Activated CD4-positive, alpha-beta T cell treated with anti-CD3 and anti-CD28 coated beads for 36 hours (primary cell): Measurements from ENCODE around the gene RSPO4. TPM values are rescaled to one million over a fixed set of nuclear protein-coding genes. Genes with fewer than 3 reads are reported as not detected.

Experiments used
- ATAC-seq: fragments of 200-7000 bp; cut with Tn5 transposase; one replicate; pipeline ENCODE4 v1.10.0; 2021; ENCODE audit warnings: mild to moderate bottlenecking, moderate library complexity
- CTCF ChIA-PET: fragments of 350-600 bp; sonication (Branson Sonifier 250); formaldehyde crosslinking; loops from one replicate; lab custom pipeline; 2021; ENCODE audit warnings: antibody characterized with exemption; lab: Charles Lee
- POLR2A ChIA-PET: fragments of 350-600 bp; sonication (Branson Sonifier 250); formaldehyde crosslinking; loops from one replicate; lab custom pipeline; 2021; ENCODE audit warnings: antibody characterized with exemption, inconsistent platforms; lab: Charles Lee
- DNase-seq: peaks from one replicate; pipeline ENCODE4 v3.0.0-alpha.2; 2020
- H3K27ac Mint-ChIP-seq: one replicate; pipeline ENCODE4 v1.8.0; 2021; ENCODE audit warnings: mixed read lengths
- H3K27me3 Mint-ChIP-seq: one replicate; pipeline ENCODE4 v1.8.0; 2021; ENCODE audit warnings: mixed read lengths
- H3K36me3 Mint-ChIP-seq: one replicate; pipeline ENCODE4 v1.8.0; 2021; ENCODE audit warnings: low read depth, mixed read lengths
- H3K4me1 Mint-ChIP-seq: one replicate; pipeline ENCODE4 v1.8.0; 2021; ENCODE audit warnings: mixed read lengths
- H3K4me3 Mint-ChIP-seq: one replicate; pipeline ENCODE4 v1.8.0; 2021; ENCODE audit warnings: mild to moderate bottlenecking, moderate library complexity, mixed read lengths
- H3K9me3 Mint-ChIP-seq: one replicate; pipeline ENCODE4 v1.8.0; 2021; ENCODE audit warnings: low read depth, mixed read lengths
- intact Hi-C, 2 experiments: fragments of 100-400 bp; cut with DNase I in 1 of 2; cut with micrococcal nuclease in 1 of 2; formaldehyde crosslinking; loops; one replicate each; pipeline versions ENCODE4 v1.14.2 to v1.15.1; 2022 to 2024; cut with DNase I, micrococcal nuclease
- total RNA-seq, 2 experiments: library from RNA; stranded (reverse); gene quantifications; one replicate each; pipeline ENCODE4 v1.2.3, GENCODE V29; 2021

Gene RSPO4
- total RNA-seq, 2 experiments from 2014 or later: not detected

DNA sequence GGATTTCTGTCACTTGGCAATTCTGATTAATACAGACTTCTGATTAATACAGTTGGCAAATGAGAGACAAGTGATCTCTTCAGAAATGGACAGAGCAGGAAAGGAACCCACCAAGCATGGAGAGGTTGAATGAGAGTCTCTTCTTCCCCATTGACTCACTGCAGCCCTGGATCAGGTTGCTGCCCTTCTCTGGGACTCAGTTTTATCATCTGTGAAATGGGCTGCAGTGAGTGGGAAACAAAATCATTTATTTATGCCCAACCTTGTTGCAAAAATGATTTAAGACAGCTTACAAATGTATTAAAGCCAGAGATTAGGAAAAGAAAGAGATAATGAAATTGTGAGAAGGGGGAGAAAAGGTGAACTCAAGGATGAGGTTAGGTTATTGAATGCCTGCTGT, 20.8 kb upstream of the RSPO4 start:
- no peak overlapping the region for H3K4me3 Mint-ChIP-seq
- ChIA-PET POLR2A (no interaction called here), CTCF (no interaction called here)
- DNase-seq: no peak
- intact Hi-C loops: no loop called here
- H3K27me3 Mint-ChIP-seq: peaks cover 2% of the 10 kb centered on the region
- H3K4me1 Mint-ChIP-seq: no peaks in the 10 kb centered on the region
- H3K27ac Mint-ChIP-seq: no peak overlapping the region
- H3K36me3 Mint-ChIP-seq: no peaks in the 10 kb centered on the region
- H3K9me3 Mint-ChIP-seq: no peaks in the 10 kb centered on the region
- no peak for ATAC-seq

DNA sequence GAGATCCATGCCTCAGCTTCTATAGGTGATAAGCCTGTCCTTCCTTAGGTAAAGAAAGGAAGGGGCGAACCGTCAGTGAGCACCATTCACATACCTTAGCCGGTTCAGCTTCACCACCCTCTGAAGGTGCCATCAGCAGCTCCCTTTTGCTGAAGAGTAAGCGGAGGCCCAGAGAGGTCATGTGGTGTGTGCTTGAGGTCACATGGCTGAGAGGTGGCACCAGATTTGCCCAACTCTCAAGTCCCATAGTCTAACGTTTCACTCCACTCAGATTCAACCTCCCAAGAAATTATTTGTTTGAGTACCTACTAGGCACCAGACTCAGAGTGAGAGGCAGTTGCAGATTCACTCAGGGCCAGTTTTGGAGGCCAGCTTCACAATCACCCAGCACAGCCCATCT, 18.5 kb upstream of the RSPO4 start:
- ATAC-seq: no peak
- no peaks in the 10 kb centered on the region for H3K36me3 Mint-ChIP-seq
- no peak overlapping the region for H3K27ac Mint-ChIP-seq
- H3K4me3 Mint-ChIP-seq: no peak overlapping the region
- intact Hi-C loops: no loop called here
- H3K4me1 Mint-ChIP-seq: no peaks in the 10 kb centered on the region
- H3K9me3 Mint-ChIP-seq: no peaks in the 10 kb centered on the region
- no peaks in the 10 kb centered on the region for H3K27me3 Mint-ChIP-seq
- ChIA-PET CTCF (interaction anchor here (0.7 kb wide), 1 partner anchor 44 kb away, joined by 4 read pairs; no protein-coding TSS in a partner anchor), POLR2A (no interaction called here)
- DNase-seq: no peak

DNA sequence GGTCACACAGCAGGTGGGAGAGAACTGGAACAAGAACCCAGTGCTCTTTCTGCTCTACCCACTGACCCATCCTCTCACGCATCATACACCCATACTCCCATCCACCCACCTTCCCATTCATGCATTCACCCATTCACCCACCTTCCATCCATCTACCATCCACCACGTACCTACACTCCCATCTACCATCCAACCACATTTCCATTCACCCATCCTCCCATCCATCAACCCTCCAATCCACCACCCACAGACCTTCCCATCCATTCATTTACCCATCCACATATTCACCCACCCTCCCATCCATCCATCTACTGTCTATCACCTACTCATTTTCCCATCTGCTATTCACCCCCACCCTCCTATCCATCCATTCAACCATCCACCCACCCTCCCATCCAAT, 17.2 kb upstream of the RSPO4 start:
- no peaks in the 10 kb centered on the region for H3K4me1 Mint-ChIP-seq
- ChIA-PET POLR2A (interaction anchor here (0.7 kb wide), 1 partner anchor 374 kb away, joined by 3 read pairs; no protein-coding TSS in a partner anchor), CTCF (no interaction called here)
- ATAC-seq (no peak), DNase-seq (no peak)
- no peaks in the 10 kb centered on the region for H3K9me3 Mint-ChIP-seq
- intact Hi-C loops: no loop called here
- no peaks in the 10 kb centered on the region for H3K27me3 Mint-ChIP-seq
- no peak overlapping the region for H3K27ac Mint-ChIP-seq
- no peak overlapping the region for H3K4me3 Mint-ChIP-seq
- no peaks in the 10 kb centered on the region for H3K36me3 Mint-ChIP-seq

DNA sequence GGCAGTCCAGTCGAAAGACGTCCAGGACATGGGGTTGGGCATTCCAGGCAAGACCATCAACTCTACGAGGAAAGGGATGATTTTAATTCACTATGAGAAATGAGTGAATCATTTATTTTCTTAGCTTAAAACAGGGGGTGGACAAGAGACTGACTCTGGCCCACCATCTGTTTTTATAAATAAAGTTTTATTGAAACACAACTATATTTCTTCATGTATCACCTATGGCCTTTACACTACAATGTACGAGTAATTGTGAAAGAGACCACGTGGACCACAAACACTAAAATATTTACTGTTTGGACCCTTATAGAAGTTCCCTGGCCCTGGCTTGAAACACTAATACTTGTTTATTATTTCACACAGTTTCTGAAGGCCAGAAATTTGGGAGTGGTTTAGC, 15.6 kb upstream of the RSPO4 start:
- intact Hi-C loops: no loop called here
- ChIA-PET POLR2A (no interaction called here), CTCF (no interaction called here)
- Mint-ChIP-seq H3K4me3 (no peak overlapping the region), H3K36me3 (no peaks in the 10 kb centered on the region), H3K27me3 (no peaks in the 10 kb centered on the region), H3K4me1 (no peaks in the 10 kb centered on the region), H3K9me3 (no peaks in the 10 kb centered on the region), H3K27ac (no peak overlapping the region)
- no peak for DNase-seq
- no peak for ATAC-seq

DNA sequence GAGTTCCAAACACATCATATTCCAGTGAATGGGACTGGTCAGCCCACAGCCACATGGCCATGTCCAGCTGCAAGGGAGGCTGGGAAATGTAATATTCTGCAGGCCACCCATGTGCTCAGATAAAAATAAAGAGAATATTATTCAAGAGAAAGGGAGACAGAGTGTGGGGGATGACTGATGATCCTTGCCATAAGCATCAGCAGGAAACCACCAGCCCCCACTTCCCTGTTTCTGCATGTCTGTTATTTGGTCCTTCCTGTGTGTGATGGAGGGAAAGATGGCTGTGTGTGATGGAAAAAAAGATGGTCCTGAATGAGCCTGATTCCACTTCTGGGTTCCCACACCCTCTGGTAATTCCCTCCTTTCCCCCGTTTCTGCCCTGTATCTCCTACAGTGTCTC, 13.1 kb upstream of the RSPO4 start:
- POLR2A ChIA-PET: no interaction called here
- no peak for ATAC-seq
- Mint-ChIP-seq H3K36me3 (no peaks in the 10 kb centered on the region), H3K4me1 (no peaks in the 10 kb centered on the region), H3K27ac (no peak overlapping the region), H3K27me3 (no peaks in the 10 kb centered on the region), H3K9me3 (no peaks in the 10 kb centered on the region), H3K4me3 (no peak overlapping the region)
- CTCF ChIA-PET: no interaction called here
- intact Hi-C loops: no loop called here
- DNase-seq: no peak

DNA sequence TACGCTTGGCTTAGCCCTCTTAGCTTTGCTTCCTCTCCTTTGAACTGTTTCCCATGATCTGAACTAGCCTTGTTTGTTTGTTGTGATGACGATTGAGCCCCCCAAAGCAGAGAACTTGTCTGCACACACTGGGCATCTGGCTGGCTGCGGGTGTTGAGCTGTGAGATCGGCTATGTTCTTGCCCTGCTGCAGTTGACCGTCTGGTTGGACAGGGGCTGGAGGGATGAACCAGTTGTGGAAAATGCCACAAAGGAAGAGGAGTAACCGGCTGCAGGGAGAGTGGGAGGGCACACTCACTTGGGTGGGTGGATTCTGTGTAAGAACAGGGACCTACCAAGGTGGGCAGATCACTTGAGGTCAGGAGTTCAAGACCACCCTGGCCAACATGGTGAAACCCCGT, 12.4 kb upstream of the RSPO4 start:
- CTCF ChIA-PET: no interaction called here
- Mint-ChIP-seq H3K9me3 (no peaks in the 10 kb centered on the region), H3K4me1 (no peaks in the 10 kb centered on the region), H3K27me3 (peaks cover 1% of the 10 kb centered on the region), H3K4me3 (no peak overlapping the region), H3K36me3 (no peaks in the 10 kb centered on the region), H3K27ac (no peak overlapping the region)
- POLR2A ChIA-PET: no interaction called here
- DNase-seq (no peak), ATAC-seq (no peak)
- intact Hi-C loops: no loop called here

DNA sequence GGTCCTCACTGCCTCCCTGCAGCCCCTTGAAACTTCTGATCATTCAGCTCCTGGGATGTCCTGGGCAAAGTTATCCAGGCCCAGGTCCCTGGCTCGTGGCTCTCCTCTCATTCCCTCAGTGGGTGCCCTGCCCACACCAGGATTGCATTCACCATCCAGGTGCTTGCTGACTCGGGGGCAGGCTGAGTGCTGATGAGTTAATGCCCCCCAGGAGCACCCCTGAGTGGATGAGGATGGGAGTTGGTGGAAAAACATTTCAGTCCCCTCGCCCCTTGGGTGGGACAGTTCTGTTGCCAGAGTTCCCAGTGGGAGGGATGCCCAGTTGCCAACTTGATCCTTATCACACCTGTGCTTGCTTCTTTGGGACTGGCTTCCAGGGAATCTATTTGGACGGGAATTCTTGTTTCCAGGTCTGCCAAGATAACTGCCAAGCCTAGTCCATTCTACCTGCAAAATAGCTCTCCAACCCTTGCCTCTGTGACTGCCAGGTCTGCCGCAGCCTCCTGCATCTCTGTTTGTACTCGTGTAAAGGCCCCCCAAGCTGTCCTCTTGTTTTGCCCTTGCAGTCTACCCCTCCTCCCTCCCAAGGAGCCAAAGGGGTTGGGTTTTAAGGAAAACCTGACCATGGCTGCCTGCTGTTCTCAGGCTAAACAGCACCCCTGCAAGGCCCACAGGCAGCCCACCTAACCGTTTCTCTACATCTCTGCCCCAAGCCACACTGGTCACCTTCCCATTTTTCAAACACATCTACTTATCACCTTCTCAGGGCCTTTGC, 11.6 kb upstream of the RSPO4 start:
- CTCF ChIA-PET: no interaction called here
- H3K27ac Mint-ChIP-seq: no peak overlapping the region
- H3K4me3 Mint-ChIP-seq: no peak overlapping the region
- no peak for ATAC-seq
- intact Hi-C loops: no loop called here
- no peak for DNase-seq
- H3K36me3 Mint-ChIP-seq: no peaks in the 10 kb centered on the region
- no peaks in the 10 kb centered on the region for H3K4me1 Mint-ChIP-seq
- H3K27me3 Mint-ChIP-seq: peaks cover 3% of the 10 kb centered on the region
- POLR2A ChIA-PET: no interaction called here
- no peaks in the 10 kb centered on the region for H3K9me3 Mint-ChIP-seq

DNA sequence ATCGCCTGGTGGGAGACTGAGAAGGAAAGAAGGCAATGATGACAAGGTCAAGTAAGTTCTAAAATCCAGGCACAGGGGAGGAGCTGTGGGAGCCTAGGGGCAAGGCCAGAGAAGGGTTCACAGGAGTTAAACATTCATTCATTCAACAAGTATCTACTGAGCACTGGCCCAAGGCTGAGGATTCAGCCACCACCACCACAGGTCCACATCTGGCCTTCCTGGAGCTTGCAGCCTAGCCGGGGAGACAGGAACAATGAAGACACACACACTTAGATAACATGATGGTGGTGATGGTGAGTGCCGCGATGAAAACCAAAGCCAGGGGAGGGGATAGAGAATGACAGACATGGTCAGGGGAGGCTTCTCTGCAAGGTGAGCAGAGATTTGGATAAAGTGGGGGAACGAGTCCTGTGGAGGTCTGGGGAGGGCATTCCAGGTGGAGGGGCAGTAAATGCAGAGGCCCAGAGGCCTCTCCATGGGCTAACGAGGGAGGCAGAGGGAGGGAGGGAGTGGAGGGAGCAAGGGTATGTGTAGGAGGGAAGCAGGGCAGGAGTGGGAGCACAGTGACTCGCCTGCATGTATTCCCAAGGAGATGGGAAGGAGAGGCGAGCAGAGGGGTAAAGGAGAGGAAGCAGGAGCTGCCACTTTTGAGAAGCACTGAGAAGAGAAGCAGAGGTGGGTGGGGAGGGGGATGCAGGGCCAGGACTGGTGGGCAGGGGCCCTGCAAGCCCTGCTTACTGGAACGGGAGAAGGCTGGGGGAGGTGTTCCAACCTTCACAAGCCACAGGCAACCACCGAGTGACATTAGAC, 10.5 kb upstream of the RSPO4 start:
- no peaks in the 10 kb centered on the region for H3K36me3 Mint-ChIP-seq
- intact Hi-C loops: no loop called here
- no peak overlapping the region for H3K4me3 Mint-ChIP-seq
- ATAC-seq (no peak), DNase-seq (no peak)
- peaks cover 6% of the 10 kb centered on the region for H3K27me3 Mint-ChIP-seq
- POLR2A ChIA-PET: no interaction called here
- no peak overlapping the region for H3K27ac Mint-ChIP-seq
- H3K4me1 Mint-ChIP-seq: no peaks in the 10 kb centered on the region
- H3K9me3 Mint-ChIP-seq: no peaks in the 10 kb centered on the region
- CTCF ChIA-PET: no interaction called here

DNA sequence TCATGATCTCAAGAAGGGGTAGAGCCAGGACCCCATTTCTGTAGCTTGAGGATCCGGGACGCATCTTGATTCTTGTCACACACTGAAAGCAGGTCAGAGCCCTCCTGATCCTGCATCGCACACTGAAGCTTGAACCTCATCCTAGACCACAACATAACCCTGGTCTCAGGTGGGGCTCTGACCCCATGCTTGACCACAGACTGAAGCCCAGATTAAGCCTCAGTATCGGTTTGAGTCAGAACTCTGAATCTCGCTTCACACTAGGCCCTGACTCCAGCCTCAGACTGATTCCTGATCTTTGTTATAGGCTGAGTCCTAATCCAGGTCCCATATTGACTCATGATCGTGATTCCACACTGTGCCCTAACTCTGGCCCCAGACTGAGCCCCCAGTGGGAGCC, 8.5 kb upstream of the RSPO4 start:
- Mint-ChIP-seq H3K27ac (no peak overlapping the region), H3K27me3 (peaks cover 8% of the 10 kb centered on the region), H3K4me3 (no peak overlapping the region), H3K4me1 (no peaks in the 10 kb centered on the region), H3K36me3 (no peaks in the 10 kb centered on the region), H3K9me3 (no peaks in the 10 kb centered on the region)
- POLR2A ChIA-PET: no interaction called here
- no peak for DNase-seq
- CTCF ChIA-PET: interaction anchor here (0.6 kb wide), 1 partner anchor 329 kb away, joined by 5 read pairs; no protein-coding TSS in a partner anchor
- intact Hi-C loops: no loop called here
- no peak for ATAC-seq

DNA sequence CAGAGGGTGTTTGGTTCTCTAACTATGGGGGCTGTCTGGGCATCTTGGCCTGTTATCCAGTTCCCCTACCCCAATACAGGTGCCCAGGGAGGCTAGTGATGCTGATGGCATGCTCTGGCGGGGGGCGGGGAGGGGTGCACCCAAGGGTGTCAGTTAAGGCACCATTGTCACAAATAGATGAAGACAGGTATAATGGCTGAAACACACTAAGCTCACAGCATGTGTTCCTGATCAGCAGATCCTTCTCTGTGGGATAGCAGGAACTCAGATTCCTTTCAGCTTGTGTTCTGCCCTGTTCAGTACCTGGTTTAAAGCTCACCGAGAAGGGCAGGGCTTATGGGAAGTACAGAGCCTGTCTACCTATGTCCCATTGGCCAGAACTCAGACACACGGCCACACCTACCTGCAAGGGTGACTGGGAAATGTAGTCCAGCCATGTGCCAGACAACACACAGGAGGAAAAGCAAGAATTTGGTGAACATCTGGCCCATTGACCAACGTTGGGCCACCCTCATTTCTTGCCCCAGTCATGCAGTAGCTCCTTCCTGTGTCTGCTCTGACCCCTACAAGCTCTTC, 3.4 kb upstream of the RSPO4 start:
- Mint-ChIP-seq H3K36me3 (no peaks in the 10 kb centered on the region), H3K27me3 (peaks cover 30% of the 10 kb centered on the region), H3K4me3 (no peak overlapping the region), H3K27ac (no peak overlapping the region), H3K4me1 (peaks cover 7% of the 10 kb centered on the region), H3K9me3 (no peaks in the 10 kb centered on the region)
- CTCF ChIA-PET: no interaction called here
- DNase-seq (peak; percentile 60), ATAC-seq (peak; percentile 99)
- POLR2A ChIA-PET: no interaction called here
- intact Hi-C loops: no loop called here

DNA sequence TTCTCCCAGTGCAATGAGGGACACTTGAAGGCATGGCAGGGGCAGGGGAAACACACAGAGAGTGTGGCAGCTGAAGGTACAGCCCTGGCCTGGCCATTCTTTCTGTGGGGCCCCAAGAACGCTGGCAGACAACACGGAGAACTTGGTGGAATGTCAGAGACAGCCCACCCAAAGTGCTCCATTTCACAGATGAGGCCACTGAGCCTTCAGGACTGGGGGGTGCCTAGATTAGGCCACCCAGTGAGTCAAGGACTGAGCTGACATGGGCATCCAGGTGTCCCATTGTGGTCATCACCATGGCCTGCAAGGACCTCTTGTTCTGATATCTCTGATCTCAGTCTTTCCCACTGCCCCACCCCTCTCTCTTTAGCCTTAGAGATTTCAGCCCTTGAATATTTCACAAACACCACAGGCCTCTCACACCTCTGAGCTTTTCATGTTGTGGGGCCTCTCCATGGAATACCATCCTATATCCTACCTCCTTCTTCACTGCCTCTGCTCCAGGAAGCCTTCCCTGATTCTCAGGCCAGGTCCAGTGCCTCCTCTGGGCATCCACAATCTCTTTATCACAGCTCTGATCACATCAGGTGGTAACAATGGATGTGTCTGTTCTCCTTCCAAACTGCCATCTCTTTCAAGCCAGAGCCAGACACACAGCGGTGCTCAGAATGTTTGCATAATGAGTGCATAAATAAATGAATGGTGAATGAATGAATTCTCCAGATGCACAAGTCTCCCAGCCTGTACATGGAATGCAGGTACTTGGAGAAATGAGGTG, 2.0 kb upstream of the RSPO4 start:
- H3K27me3 Mint-ChIP-seq: peaks cover 30% of the 10 kb centered on the region
- no peaks in the 10 kb centered on the region for H3K36me3 Mint-ChIP-seq
- no peaks in the 10 kb centered on the region for H3K9me3 Mint-ChIP-seq
- ATAC-seq (no peak), DNase-seq (no peak)
- H3K27ac Mint-ChIP-seq: no peak overlapping the region
- H3K4me3 Mint-ChIP-seq: no peak overlapping the region
- intact Hi-C loops: no loop called here
- CTCF ChIA-PET: interaction anchor here (0.6 kb wide), 1 partner anchor 279 kb away, joined by 3 read pairs; no protein-coding TSS in a partner anchor
- POLR2A ChIA-PET: no interaction called here
- H3K4me1 Mint-ChIP-seq: peaks cover 7% of the 10 kb centered on the region
